Neural cell (in vitro differentiated cells): ENCODE measurements around the gene USP2. TPM values are rescaled to one million over a fixed set of nuclear protein-coding genes. Genes with fewer than 3 reads are reported as not detected.

Source experiments
- H2AFZ ChIP-seq: fragments of 200-600, 300-800 bp; sonication (generic), shearing (Covaris generic); 2 replicates; pipeline ENCODE4 v1.6.0; 2014; ENCODE audit warnings: low read depth, mild to moderate bottlenecking, antibody characterized with exemption, low read length, moderate library complexity
- H3F3A ChIP-seq: fragments of 200-600 bp; shearing (Covaris generic); 2 replicates; pipeline ENCODE4 v1.6.1; 2016; ENCODE audit warnings: mild to moderate bottlenecking, moderate library complexity, mixed read lengths, antibody characterized with exemption, low read length; ENCODE audit not compliant: insufficient read depth, poor library complexity, severe bottlenecking
- H3K27ac ChIP-seq: fragments of 200-600, 300-800 bp; sonication (generic), shearing (Covaris generic); 2 replicates; pipeline ENCODE4 v1.5.1; 2014; ENCODE audit warnings: mild to moderate bottlenecking, low read length, moderate library complexity
- H3K27me3 ChIP-seq: fragments of 300-800, 200-600 bp; sonication (generic), shearing (Covaris generic); 2 replicates; pipeline ENCODE4 v1.6.0; 2014; ENCODE audit warnings: mild to moderate bottlenecking, low read depth, low read length, moderate library complexity; ENCODE audit not compliant: insufficient read depth
- H3K36me3 ChIP-seq: fragments of 300-800, 200-600 bp; sonication (generic), shearing (Covaris generic); 2 replicates; pipeline ENCODE4 v1.5.1; 2014; ENCODE audit warnings: mild to moderate bottlenecking, antibody characterized with exemption, low read length, moderate library complexity; ENCODE audit not compliant: insufficient read depth
- H3K4me2 ChIP-seq: fragments of 300-800, 200-600 bp; sonication (generic), shearing (Covaris generic); 2 replicates; pipeline ENCODE4 v1.6.0; 2014; ENCODE audit warnings: mild to moderate bottlenecking, low read length
- H3K4me3 ChIP-seq: fragments of 300-800, 200-600 bp; sonication (generic), shearing (Covaris generic); 2 replicates; pipeline ENCODE4 v1.5.1; 2014; ENCODE audit warnings: mild to moderate bottlenecking, low read length, moderate library complexity
- H3K79me2 ChIP-seq: fragments of 200-600 bp; shearing (Covaris generic); replicated peaks from 2 replicates; pipeline ENCODE4 v1.6.0; 2014; ENCODE audit warnings: mild to moderate bottlenecking, low read length, moderate library complexity; ENCODE audit not compliant: insufficient read depth
- H3K9ac ChIP-seq: fragments of 300-800, 200-600 bp; sonication (generic), shearing (Covaris generic); 2 replicates; pipeline ENCODE4 v1.6.1; 2016; ENCODE audit warnings: mild to moderate bottlenecking, low read length, mixed read lengths
- H3K9me2 ChIP-seq: fragments of 200-600 bp; shearing (Covaris generic); 2 replicates; pipeline ENCODE4 v1.6.1; 2016; ENCODE audit warnings: mild to moderate bottlenecking, low read length, mixed read lengths; ENCODE audit not compliant: insufficient read depth
- H3K9me3 ChIP-seq: fragments of 200-600, 300-800 bp; sonication (generic), shearing (Covaris generic); 2 replicates; pipeline ENCODE4 v1.6.1; 2016; ENCODE audit warnings: mild to moderate bottlenecking, mixed run types, low read length, moderate library complexity, mixed read lengths
- H4K20me1 ChIP-seq: fragments of 200-600 bp; shearing (Covaris generic); 2 replicates; pipeline ENCODE4 v1.6.1; 2016; ENCODE audit warnings: mild to moderate bottlenecking, mixed run types; ENCODE audit not compliant: insufficient read depth
- EP300 ChIP-seq: fragments of 450-650 bp; conservative IDR thresholded peaks from 2 replicates; pipeline ENCODE4 v1.6.1; 2014; ENCODE audit warnings: antibody characterized with exemption, mild to moderate bottlenecking, moderate library complexity; ENCODE audit not compliant: poor library complexity, severe bottlenecking
- EZH2 ChIP-seq: fragments of 200-600, 300-800 bp; shearing (Covaris generic), sonication (generic); IDR thresholded peaks from 2 replicates; pipeline ENCODE4 v1.6.1; 2014; ENCODE audit warnings: antibody characterized with exemption, low read length, borderline replicate concordance, mild to moderate bottlenecking; ENCODE audit not compliant: insufficient read depth, poor library complexity, severe bottlenecking
- MXI1 ChIP-seq: fragments of 450-650 bp; conservative IDR thresholded peaks from 2 replicates; pipeline ENCODE4 v1.6.1; 2014; ENCODE audit warnings: antibody characterized with exemption, mild to moderate bottlenecking; ENCODE audit not compliant: poor library complexity, severe bottlenecking
- POLR2AphosphoS5 ChIP-seq: IDR thresholded peaks from 2 replicates; pipeline ENCODE4 v1.6.1; 2012
- RAD21 ChIP-seq: fragments of 450-650 bp; conservative IDR thresholded peaks from 2 replicates; pipeline ENCODE4 v1.6.1; 2014; ENCODE audit warnings: antibody characterized with exemption, mild to moderate bottlenecking, moderate library complexity
- SMC3 ChIP-seq: fragments of 450-650 bp; conservative IDR thresholded peaks from 2 replicates; pipeline ENCODE4 v1.6.1; 2014; ENCODE audit warnings: antibody characterized with exemption, mild to moderate bottlenecking, moderate library complexity; ENCODE audit not compliant: poor library complexity
- TAF1 ChIP-seq: IDR thresholded peaks from 2 replicates; pipeline ENCODE4 v1.6.1; 2012; ENCODE audit warnings: low read depth
- polyA plus RNA-seq: library from polyadenylated mRNA; depleted of rRNA; stranded (reverse); fragments of >200 nt; gene quantifications from 2 replicates; pipeline ENCODE4 v1.2.3, GENCODE V29; 2014
- TF ChIP-seq, protein P1 (sequence below): fragments of 450-650 bp; IDR thresholded peaks from 2 replicates; pipeline ENCODE4 v1.5.1; 2014; ENCODE audit warnings: antibody characterized with exemption, mild to moderate bottlenecking, moderate library complexity; ENCODE audit not compliant: poor library complexity, severe bottlenecking
- TF ChIP-seq, protein P2 (sequence below): IDR thresholded peaks from 2 replicates; pipeline ENCODE4 v1.6.1; 2012; ENCODE audit warnings: borderline replicate concordance

The USP2 gene
- polyA plus RNA-seq, 1 donor from 2014 or later, result 0.59 TPM

GRCh38 chr11:119342023-119342300, 39.5 kb downstream of the USP2 start:
- Histone ChIP-seq H3K36me3 (no peaks in the 10 kb centered on the region), H3K9me3 (no peaks in the 10 kb centered on the region), H4K20me1 (no peaks in the 10 kb centered on the region), H3K9ac (no peak overlapping the region), H3K27ac (no peak overlapping the region), H2AFZ (no peak overlapping the region), H3K79me2 (no peaks in the 10 kb centered on the region), H3F3A (no peaks in the 10 kb centered on the region), H3K4me3 (no peak overlapping the region), H3K9me2 (no peaks in the 10 kb centered on the region), H3K4me2 (no peak overlapping the region), H3K27me3 (peaks cover 36% of the 10 kb centered on the region)
- TF ChIP-seq MXI1, result no peak
- TF ChIP-seq, protein P1, sequence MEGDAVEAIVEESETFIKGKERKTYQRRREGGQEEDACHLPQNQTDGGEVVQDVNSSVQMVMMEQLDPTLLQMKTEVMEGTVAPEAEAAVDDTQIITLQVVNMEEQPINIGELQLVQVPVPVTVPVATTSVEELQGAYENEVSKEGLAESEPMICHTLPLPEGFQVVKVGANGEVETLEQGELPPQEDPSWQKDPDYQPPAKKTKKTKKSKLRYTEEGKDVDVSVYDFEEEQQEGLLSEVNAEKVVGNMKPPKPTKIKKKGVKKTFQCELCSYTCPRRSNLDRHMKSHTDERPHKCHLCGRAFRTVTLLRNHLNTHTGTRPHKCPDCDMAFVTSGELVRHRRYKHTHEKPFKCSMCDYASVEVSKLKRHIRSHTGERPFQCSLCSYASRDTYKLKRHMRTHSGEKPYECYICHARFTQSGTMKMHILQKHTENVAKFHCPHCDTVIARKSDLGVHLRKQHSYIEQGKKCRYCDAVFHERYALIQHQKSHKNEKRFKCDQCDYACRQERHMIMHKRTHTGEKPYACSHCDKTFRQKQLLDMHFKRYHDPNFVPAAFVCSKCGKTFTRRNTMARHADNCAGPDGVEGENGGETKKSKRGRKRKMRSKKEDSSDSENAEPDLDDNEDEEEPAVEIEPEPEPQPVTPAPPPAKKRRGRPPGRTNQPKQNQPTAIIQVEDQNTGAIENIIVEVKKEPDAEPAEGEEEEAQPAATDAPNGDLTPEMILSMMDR, result no peak
- TF ChIP-seq EP300, result no peak
- TF ChIP-seq TAF1, result no peak
- TF ChIP-seq, protein P2, sequence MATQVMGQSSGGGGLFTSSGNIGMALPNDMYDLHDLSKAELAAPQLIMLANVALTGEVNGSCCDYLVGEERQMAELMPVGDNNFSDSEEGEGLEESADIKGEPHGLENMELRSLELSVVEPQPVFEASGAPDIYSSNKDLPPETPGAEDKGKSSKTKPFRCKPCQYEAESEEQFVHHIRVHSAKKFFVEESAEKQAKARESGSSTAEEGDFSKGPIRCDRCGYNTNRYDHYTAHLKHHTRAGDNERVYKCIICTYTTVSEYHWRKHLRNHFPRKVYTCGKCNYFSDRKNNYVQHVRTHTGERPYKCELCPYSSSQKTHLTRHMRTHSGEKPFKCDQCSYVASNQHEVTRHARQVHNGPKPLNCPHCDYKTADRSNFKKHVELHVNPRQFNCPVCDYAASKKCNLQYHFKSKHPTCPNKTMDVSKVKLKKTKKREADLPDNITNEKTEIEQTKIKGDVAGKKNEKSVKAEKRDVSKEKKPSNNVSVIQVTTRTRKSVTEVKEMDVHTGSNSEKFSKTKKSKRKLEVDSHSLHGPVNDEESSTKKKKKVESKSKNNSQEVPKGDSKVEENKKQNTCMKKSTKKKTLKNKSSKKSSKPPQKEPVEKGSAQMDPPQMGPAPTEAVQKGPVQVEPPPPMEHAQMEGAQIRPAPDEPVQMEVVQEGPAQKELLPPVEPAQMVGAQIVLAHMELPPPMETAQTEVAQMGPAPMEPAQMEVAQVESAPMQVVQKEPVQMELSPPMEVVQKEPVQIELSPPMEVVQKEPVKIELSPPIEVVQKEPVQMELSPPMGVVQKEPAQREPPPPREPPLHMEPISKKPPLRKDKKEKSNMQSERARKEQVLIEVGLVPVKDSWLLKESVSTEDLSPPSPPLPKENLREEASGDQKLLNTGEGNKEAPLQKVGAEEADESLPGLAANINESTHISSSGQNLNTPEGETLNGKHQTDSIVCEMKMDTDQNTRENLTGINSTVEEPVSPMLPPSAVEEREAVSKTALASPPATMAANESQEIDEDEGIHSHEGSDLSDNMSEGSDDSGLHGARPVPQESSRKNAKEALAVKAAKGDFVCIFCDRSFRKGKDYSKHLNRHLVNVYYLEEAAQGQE, result no peak
- no peak for TF ChIP-seq EZH2
- no peak for TF ChIP-seq POLR2AphosphoS5
- TF ChIP-seq RAD21, result no peak
- no peak for TF ChIP-seq SMC3

DNA sequence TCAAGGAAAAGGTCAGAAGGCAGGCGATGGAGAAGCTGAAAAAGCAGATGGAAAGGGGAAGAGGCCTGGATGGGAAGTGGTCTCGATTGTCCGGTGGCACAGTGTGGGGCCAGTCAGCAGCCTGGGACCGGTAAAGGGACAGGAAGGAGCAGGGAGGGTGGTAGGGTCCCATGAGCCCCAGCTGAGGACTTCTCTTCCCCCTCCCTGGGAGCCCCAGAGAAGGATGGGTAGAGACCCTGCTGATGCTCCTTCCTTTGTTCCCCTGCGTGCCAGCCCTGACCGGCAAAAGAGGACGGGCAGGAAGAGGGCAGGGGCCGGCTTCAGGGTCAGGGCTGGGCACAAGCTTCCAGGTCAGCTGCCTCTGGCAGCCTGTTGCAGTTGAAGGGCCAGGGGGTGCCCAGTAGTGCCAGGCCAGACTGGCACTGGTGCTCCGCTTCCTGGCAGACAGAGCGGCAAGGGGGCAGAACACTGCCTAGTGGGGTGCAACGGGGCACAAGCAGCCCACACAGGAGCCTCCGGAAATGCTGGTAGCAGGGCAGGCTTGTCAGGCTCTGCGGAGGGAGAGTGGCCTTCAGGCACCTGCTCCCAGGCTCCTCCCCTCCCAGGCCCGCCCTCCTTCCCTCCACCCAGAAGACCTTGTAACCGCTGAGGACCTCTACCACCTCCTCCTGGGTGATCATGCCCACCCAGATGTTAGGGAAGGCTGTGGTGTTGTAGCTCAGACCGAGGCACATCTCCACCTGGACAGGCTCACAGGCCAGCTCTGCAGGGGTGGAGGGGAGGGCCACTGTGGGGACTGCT, 40.1 kb downstream of the USP2 start:
- Histone ChIP-seq H3K79me2 (no peaks in the 10 kb centered on the region), H3K36me3 (no peaks in the 10 kb centered on the region), H3K27me3 (peaks cover 36% of the 10 kb centered on the region), H3K4me2 (no peak overlapping the region), H4K20me1 (no peaks in the 10 kb centered on the region), H3K9me3 (no peaks in the 10 kb centered on the region), H2AFZ (no peak overlapping the region), H3K27ac (no peak overlapping the region), H3K4me3 (no peak overlapping the region), H3F3A (no peaks in the 10 kb centered on the region), H3K9me2 (no peaks in the 10 kb centered on the region), H3K9ac (no peak overlapping the region)
- TF ChIP-seq EZH2 (no peak), EP300 (no peak), POLR2AphosphoS5 (no peak), MXI1 (no peak), SMC3 (no peak), RAD21 (no peak), TAF1 (no peak)
- TF ChIP-seq, protein P2, result no peak
- TF ChIP-seq, protein P1, result no peak
